ENCODE data around the gene SPECC1. TPM values are rescaled to one million over a fixed set of nuclear protein-coding genes. Genes with fewer than 3 reads are reported as not detected.

The SPECC1 gene
- total and polyA plus RNA-seq, 2 of the 13 experiments (the other 11 are each of a cell fraction or from before 2014, with no cell fraction given) = 2.3 to 6.9 TPM

DNA sequence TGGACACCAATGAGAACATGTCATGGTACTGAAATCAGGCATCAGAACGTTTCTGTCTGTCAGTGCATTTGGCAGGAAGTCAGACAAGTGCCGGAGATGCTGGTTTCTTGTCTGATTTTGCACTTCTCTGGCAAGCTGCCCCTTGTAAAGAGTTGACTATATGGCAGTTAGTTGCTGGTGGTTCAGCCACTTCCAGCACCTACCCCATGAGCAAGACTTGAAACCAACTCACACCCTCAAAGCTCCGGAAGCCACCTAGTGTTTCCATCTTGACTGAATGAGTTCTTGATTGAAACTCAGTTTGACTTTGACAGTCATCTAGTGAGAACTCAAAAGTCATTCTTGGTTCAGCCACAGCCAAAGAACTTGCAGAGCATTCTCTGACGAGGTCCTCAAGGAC, 225.1 kb downstream of the SPECC1 start:
- no peak overlapping the region for H3K27ac ChIP-seq (ENCODE audit: extremely low read length, insufficient read depth, low read length)
- no peak for ATAC-seq
- no peaks in the 10 kb centered on the region for H4K20me1 ChIP-seq (ENCODE audit: insufficient read depth, low read length)
- H3K4me2 ChIP-seq (ENCODE audit: low read depth, low read length) = no peak overlapping the region
- no peaks in the 10 kb centered on the region for H3K4me1 ChIP-seq (ENCODE audit: insufficient read depth, low read length)
- no peak overlapping the region for H3K9ac ChIP-seq (ENCODE audit: insufficient read depth, low read depth, low read length)
- TF ChIP-seq, protein P1, sequence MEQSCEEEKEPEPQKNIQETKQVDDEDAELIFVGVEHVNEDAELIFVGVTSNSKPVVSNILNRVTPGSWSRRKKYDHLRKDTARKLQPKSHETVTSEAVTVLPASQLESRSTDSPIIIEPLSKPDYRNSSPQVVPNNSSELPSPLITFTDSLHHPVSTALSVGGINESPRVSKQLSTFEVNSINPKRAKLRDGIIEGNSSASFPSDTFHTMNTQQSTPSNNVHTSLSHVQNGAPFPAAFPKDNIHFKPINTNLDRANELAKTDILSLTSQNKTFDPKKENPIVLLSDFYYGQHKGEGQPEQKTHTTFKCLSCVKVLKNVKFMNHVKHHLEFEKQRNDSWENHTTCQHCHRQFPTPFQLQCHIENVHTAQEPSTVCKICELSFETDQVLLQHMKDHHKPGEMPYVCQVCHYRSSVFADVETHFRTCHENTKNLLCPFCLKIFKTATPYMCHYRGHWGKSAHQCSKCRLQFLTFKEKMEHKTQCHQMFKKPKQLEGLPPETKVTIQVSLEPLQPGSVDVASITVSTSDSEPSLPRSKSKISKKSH (CRISPR knock-in tag; IDR thresholded peaks at IDR 0.05; ENCODE audit: borderline replicate concordance) = no peak
- TF ChIP-seq, protein P2, sequence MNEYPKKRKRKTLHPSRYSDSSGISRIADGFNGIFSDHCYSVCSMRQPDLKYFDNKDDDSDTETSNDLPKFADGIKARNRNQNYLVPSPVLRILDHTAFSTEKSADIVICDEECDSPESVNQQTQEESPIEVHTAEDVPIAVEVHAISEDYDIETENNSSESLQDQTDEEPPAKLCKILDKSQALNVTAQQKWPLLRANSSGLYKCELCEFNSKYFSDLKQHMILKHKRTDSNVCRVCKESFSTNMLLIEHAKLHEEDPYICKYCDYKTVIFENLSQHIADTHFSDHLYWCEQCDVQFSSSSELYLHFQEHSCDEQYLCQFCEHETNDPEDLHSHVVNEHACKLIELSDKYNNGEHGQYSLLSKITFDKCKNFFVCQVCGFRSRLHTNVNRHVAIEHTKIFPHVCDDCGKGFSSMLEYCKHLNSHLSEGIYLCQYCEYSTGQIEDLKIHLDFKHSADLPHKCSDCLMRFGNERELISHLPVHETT (CRISPR knock-in tag; conservative IDR thresholded peaks at IDR 0.05) = no peak
- TF ChIP-seq, protein P3, sequence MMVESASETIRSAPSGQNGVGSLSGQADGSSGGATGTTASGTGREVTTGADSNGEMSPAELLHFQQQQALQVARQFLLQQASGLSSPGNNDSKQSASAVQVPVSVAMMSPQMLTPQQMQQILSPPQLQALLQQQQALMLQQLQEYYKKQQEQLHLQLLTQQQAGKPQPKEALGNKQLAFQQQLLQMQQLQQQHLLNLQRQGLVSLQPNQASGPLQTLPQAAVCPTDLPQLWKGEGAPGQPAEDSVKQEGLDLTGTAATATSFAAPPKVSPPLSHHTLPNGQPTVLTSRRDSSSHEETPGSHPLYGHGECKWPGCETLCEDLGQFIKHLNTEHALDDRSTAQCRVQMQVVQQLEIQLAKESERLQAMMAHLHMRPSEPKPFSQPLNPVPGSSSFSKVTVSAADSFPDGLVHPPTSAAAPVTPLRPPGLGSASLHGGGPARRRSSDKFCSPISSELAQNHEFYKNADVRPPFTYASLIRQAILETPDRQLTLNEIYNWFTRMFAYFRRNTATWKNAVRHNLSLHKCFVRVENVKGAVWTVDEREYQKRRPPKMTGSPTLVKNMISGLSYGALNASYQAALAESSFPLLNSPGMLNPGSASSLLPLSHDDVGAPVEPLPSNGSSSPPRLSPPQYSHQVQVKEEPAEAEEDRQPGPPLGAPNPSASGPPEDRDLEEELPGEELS (CRISPR knock-in tag; IDR thresholded peaks at IDR 0.05) = no peak
- TF ChIP-seq, protein P4, sequence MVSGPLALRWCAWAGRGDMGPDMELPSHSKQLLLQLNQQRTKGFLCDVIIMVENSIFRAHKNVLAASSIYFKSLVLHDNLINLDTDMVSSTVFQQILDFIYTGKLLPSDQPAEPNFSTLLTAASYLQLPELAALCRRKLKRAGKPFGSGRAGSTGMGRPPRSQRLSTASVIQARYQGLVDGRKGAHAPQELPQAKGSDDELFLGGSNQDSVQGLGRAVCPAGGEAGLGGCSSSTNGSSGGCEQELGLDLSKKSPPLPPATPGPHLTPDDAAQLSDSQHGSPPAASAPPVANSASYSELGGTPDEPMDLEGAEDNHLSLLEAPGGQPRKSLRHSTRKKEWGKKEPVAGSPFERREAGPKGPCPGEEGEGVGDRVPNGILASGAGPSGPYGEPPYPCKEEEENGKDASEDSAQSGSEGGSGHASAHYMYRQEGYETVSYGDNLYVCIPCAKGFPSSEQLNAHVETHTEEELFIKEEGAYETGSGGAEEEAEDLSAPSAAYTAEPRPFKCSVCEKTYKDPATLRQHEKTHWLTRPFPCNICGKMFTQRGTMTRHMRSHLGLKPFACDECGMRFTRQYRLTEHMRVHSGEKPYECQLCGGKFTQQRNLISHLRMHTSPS (CRISPR knock-in tag; IDR thresholded peaks at IDR 0.05; ENCODE audit: low read depth) = no peak
- no peak for TF ChIP-seq NR3C1 (CRISPR knock-in tag; IDR thresholded peaks at IDR 0.05)
- TF ChIP-seq ZMYM2 (CRISPR knock-in tag; IDR thresholded peaks at IDR 0.05) = no peak
- no peak for TF ChIP-seq SAFB2 (CRISPR knock-in tag; IDR thresholded peaks at IDR 0.05; ENCODE audit: borderline replicate concordance, low read depth)
- no peak for TF ChIP-seq ZFP90 (CRISPR knock-in tag; IDR thresholded peaks at IDR 0.05; ENCODE audit: borderline replicate concordance)
- TF ChIP-seq, protein P5, sequence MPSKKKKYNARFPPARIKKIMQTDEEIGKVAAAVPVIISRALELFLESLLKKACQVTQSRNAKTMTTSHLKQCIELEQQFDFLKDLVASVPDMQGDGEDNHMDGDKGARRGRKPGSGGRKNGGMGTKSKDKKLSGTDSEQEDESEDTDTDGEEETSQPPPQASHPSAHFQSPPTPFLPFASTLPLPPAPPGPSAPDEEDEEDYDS (CRISPR knock-in tag; IDR thresholded peaks at IDR 0.05) = no peak
- TF ChIP-seq, protein P6, sequence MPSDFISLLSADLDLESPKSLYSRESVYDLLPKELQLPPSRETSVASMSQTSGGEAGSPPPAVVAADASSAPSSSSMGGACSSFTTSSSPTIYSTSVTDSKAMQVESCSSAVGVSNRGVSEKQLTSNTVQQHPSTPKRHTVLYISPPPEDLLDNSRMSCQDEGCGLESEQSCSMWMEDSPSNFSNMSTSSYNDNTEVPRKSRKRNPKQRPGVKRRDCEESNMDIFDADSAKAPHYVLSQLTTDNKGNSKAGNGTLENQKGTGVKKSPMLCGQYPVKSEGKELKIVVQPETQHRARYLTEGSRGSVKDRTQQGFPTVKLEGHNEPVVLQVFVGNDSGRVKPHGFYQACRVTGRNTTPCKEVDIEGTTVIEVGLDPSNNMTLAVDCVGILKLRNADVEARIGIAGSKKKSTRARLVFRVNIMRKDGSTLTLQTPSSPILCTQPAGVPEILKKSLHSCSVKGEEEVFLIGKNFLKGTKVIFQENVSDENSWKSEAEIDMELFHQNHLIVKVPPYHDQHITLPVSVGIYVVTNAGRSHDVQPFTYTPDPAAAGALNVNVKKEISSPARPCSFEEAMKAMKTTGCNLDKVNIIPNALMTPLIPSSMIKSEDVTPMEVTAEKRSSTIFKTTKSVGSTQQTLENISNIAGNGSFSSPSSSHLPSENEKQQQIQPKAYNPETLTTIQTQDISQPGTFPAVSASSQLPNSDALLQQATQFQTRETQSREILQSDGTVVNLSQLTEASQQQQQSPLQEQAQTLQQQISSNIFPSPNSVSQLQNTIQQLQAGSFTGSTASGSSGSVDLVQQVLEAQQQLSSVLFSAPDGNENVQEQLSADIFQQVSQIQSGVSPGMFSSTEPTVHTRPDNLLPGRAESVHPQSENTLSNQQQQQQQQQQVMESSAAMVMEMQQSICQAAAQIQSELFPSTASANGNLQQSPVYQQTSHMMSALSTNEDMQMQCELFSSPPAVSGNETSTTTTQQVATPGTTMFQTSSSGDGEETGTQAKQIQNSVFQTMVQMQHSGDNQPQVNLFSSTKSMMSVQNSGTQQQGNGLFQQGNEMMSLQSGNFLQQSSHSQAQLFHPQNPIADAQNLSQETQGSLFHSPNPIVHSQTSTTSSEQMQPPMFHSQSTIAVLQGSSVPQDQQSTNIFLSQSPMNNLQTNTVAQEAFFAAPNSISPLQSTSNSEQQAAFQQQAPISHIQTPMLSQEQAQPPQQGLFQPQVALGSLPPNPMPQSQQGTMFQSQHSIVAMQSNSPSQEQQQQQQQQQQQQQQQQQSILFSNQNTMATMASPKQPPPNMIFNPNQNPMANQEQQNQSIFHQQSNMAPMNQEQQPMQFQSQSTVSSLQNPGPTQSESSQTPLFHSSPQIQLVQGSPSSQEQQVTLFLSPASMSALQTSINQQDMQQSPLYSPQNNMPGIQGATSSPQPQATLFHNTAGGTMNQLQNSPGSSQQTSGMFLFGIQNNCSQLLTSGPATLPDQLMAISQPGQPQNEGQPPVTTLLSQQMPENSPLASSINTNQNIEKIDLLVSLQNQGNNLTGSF (CRISPR knock-in tag; IDR thresholded peaks at IDR 0.05) = no peak
- no peak for TF ChIP-seq ELF4 (CRISPR knock-in tag; IDR thresholded peaks at IDR 0.05; ENCODE audit: borderline replicate concordance)
- BruUV-seq (replicated peaks) = no TSS peak
- no peaks in the 10 kb centered on the region for H3K27me3 ChIP-seq (ENCODE audit: control insufficient read depth in 1 of 2, insufficient read depth in 2 of 2, low read length in 2 of 2)
- no peak for FAIRE-seq
- DNase-seq (ENCODE audit: low spot score) = no peak
- in situ Hi-C loops (cut with HindIII; ENCODE audit: extremely low pct_ligation_motif_present, low pct_unique_long_range_greater_than_20kb) (no loop called here), intact Hi-C loops (cut with micrococcal nuclease; ENCODE audit: unreplicated experiment) (no loop called here)
- H3K79me2 ChIP-seq (ENCODE audit: insufficient read depth, low read length) = no peaks in the 10 kb centered on the region
- H2AFZ ChIP-seq (ENCODE audit: low read length) = no peak overlapping the region
- CTCF ChIA-PET (ENCODE audit: low intra/inter-chr PET ratio, low total read pairs) = no interaction called here
- H3K4me3 ChIP-seq (replicated peaks in 1 of 3; ENCODE audit: insufficient read depth in 1 of 3, low read depth in 2 of 3, low read length in 3 of 3) = no peak overlapping the region
- H3K36me3 ChIP-seq (replicated peaks in 1 of 2; ENCODE audit: control insufficient read depth in 1 of 2, insufficient read depth in 2 of 2, low read length in 2 of 2) = no peaks in the 10 kb centered on the region
- POLR2A ChIA-PET = no interaction called here
- 64% methylated on average over 4 of the region's 4 CpGs for WGBS (ENCODE audit: low lambda C conversion rate)
- H3K9me3 ChIP-seq (ENCODE audit: low read length) = no peaks in the 10 kb centered on the region
